Endodermal cell (in vitro differentiated cells): ENCODE measurements around the gene LRPAP1. TPM values are rescaled to one million over a fixed set of nuclear protein-coding genes. Genes with fewer than 3 reads are reported as not detected.
"Not testable (repeated sequence)": the region's sequence is repeated elsewhere in the genome, so short reads cannot be mapped to it uniquely, and the experiment has no call there.

Source experiments
- DNase-seq: peaks from one replicate; pipeline ENCODE4 v3.0.0-alpha.2; 2017
- H3K27ac ChIP-seq: 2 replicates; pipeline ENCODE4 v1.5.1; 2013; ENCODE audit warnings: mild to moderate bottlenecking, low read depth, low read length, moderate library complexity
- H3K27me3 ChIP-seq: 2 replicates; pipeline ENCODE4 v1.6.1; 2013; ENCODE audit warnings: mild to moderate bottlenecking, low read length, moderate library complexity; ENCODE audit not compliant: insufficient read depth, control insufficient read depth, poor library complexity, severe bottlenecking
- H3K36me3 ChIP-seq: 2 replicates; pipeline ENCODE4 v1.7.0; 2013; ENCODE audit warnings: mild to moderate bottlenecking, low read length, moderate library complexity; ENCODE audit not compliant: control insufficient read depth, insufficient read depth
- H3K4me1 ChIP-seq: one replicate; pipeline ENCODE4 v1.7.0; 2013; ENCODE audit warnings: low read length; ENCODE audit not compliant: control insufficient read depth, insufficient read depth
- H3K4me3 ChIP-seq: 2 replicates; pipeline ENCODE4 v1.5.1; 2013; ENCODE audit warnings: mild to moderate bottlenecking, low read length, moderate library complexity
- H3K9ac ChIP-seq: 2 replicates; pipeline ENCODE4 v1.6.1; 2013; ENCODE audit warnings: mild to moderate bottlenecking, low read length, moderate library complexity; ENCODE audit not compliant: poor library complexity, severe bottlenecking; ENCODE audit errors: extremely low read depth
- H3K9me3 ChIP-seq: 2 replicates; pipeline ENCODE4 v1.6.1; 2013; ENCODE audit warnings: mild to moderate bottlenecking, low read length, moderate library complexity; ENCODE audit not compliant: control insufficient read depth
- H3K27ac Mint-ChIP-seq: 2 replicates; pipeline ENCODE4 v1.8.0; 2020; ENCODE audit warnings: mixed read lengths
- H3K27me3 Mint-ChIP-seq: 2 replicates; pipeline ENCODE4 v1.8.0; 2021; ENCODE audit warnings: mild to moderate bottlenecking, mixed read lengths; ENCODE audit not compliant: insufficient read depth
- H3K36me3 Mint-ChIP-seq: 2 replicates; pipeline ENCODE4 v1.8.0; 2020; ENCODE audit warnings: low read depth, mixed read lengths
- H3K4me1 Mint-ChIP-seq: 2 replicates; pipeline ENCODE4 v1.8.0; 2020; ENCODE audit warnings: mixed read lengths
- H3K4me3 Mint-ChIP-seq: 2 replicates; pipeline ENCODE4 v1.8.0; 2020; ENCODE audit warnings: mild to moderate bottlenecking, moderate library complexity, mixed read lengths
- H3K9me3 Mint-ChIP-seq: 2 replicates; pipeline ENCODE4 v1.8.0; 2020; ENCODE audit warnings: mild to moderate bottlenecking, mixed read lengths
- WGBS, 2 experiments: methylation state at CpG; one replicate each; pipeline versions ENCODE4 v1.1.5 to v1.1.7; 2013; ENCODE audit warnings: missing lambda C conversion rate in 2 of 2, mixed read lengths in 1 of 2; ENCODE audit not compliant: insufficient coverage in 1 of 2, insufficient read length in 1 of 2; 5-methylcytosine and 5-hydroxymethylcytosine counted together
- total RNA-seq, 2 donors: library from RNA; stranded (reverse); fragmentation: NEBNext Ultra II Directional in 1 of 2; extraction: Animal tissue kit (Norgen Biotek cat#: 25700) in 1 of 2; gene quantifications; 2 replicates in 1 of 2; 3 replicates in 1 of 2; pipeline ENCODE4 v1.2.1, GENCODE V29; 2021

LRPAP1 gene
- total RNA-seq, 2 donors from 2014 or later, result 111 to 129 TPM

DNA sequence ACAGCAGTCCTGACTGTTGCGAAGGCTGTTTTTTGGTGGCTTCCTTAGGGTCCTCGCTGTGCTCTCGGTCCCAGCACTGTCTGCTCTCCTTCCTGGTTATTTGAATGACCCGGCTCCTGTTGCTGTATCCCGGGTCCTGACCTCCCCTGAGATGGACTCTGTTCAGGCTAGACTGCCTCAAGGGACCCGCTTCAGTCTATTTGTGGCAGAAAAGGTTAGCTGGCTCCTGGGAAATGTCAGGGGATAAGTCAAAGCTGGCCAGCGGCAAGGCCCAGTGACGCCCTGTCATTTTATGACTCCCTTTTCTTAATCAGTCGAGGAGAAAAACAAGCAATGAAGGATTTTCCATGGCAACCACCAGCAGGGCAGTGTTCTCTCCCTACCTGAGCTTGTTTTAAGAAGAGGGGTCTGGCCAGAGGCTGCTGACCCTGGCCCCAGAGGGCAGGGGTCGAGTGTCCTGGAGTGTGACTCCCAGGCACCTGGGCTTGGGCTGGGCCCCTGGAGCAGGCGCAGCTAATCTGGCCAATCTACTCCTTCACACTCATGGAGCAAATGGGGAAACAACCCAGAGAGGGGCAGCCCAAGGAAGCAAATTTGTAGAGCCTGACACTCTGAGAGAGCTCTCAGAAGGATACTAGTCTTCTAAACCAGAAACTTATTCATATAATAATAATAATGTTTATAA, 45.1 kb upstream of the LRPAP1 start:
- not testable (repeated sequence) for H3K9me3 ChIP-seq, H3K27ac ChIP-seq, H3K27ac Mint-ChIP-seq, H3K4me1 ChIP-seq, H3K27me3 ChIP-seq, H3K36me3 Mint-ChIP-seq, H3K4me3 ChIP-seq, H3K9ac ChIP-seq, H3K27me3 Mint-ChIP-seq, DNase-seq, H3K9me3 Mint-ChIP-seq, H3K36me3 ChIP-seq, H3K4me1 Mint-ChIP-seq, H3K4me3 Mint-ChIP-seq
- 80 to 87% methylated on average over 3 to 11 of the region's 11 CpGs for WGBS, 2 experiments

DNA sequence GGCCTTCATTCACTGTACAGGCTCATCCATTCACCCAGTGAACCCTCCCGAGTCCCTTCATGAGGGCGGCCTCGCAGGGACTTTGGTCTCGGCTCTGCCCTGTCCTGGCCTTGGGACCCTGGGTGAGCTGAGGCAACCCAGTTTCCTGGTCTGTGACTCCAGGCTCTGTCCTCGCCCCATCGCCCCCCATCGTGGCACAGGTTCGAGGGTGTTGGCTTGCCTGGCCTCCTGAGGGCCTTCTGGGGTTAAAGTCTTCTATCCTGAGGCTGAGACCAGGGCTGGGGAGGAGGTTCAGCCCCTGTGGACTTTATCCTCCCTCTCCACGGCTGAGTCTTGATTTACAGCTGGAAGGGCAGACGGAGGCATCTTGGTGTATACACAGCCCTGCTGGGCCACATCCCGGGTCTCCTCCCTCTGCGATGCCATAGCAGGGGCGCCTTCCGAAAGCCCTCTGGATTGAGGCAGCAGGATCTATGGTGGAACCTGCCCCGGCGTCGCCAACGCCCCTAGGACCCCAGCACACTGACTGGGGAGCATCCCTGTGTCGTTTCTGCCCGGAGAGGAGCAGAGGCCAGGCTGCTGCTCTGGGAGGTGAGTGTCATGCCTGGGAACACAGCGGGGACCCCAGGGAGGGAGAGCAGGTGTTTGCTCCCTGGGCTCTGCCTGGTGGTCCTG, 44.4 kb upstream of the LRPAP1 start:
- H3K4me3 Mint-ChIP-seq, H3K27me3 Mint-ChIP-seq, H3K27me3 ChIP-seq, H3K36me3 ChIP-seq, H3K27ac Mint-ChIP-seq, H3K4me3 ChIP-seq, H3K4me1 Mint-ChIP-seq, H3K36me3 Mint-ChIP-seq, H3K9me3 Mint-ChIP-seq, H3K27ac ChIP-seq, H3K9me3 ChIP-seq, H3K4me1 ChIP-seq, H3K9ac ChIP-seq, DNase-seq: not testable (repeated sequence)
- WGBS, 2 experiments, result 89 to 90% methylated on average over 4 to 21 of the region's 21 CpGs

DNA sequence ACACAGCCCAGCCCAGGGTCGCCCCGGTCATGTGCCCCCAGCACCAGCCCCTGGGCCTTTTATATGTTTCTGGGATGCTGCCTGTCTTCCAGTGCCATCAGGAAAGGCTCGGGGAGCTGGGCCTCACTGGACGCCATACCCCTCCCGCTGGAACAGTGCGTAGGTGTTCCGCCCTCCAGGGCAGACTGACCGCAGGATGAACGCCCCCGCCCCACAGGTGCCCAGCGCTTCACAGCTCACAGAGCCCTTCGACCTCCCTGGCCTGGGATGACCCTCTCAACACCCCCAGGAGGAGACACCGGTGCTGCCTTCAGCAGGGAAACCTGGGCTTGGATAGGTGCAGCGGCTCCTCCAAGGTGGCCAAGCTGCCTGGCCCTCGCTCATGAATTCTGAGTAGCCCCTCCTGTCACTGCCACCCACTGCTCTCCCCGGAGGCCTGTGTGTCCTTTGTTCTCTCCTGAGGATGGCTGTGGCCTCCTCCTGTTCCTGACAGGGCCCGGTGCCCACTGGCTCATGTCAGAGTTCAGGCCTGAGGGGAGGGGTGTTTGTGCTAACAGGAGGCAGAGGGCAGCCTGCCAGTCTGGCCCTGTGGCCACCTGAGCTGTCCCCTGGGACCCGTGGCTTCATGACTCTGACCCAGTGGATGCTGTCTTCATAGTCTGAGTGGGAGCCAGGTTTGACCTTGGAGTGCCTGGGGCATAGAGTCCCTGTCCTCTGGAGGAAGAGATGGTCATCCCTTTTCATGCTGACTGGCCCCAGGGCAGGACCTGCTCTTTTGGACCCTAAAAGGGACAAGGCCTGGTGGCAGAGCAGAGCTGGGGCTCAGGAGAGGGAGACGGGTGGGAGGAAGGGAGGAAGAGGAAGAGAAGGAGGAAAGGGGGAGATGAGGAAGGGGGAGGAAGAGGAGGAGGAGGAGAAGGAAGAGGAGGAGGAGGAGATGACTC, 43.5 kb upstream of the LRPAP1 start:
- H3K4me1 ChIP-seq, H3K27ac Mint-ChIP-seq, H3K9me3 ChIP-seq, DNase-seq, H3K9me3 Mint-ChIP-seq, H3K4me3 Mint-ChIP-seq, H3K4me1 Mint-ChIP-seq, H3K36me3 ChIP-seq, H3K27ac ChIP-seq, H3K9ac ChIP-seq, H3K27me3 Mint-ChIP-seq, H3K4me3 ChIP-seq, H3K36me3 Mint-ChIP-seq, H3K27me3 ChIP-seq: not testable (repeated sequence)
- WGBS, 2 experiments, result 87 to 90% methylated on average over 9 to 19 of the region's 19 CpGs

DNA sequence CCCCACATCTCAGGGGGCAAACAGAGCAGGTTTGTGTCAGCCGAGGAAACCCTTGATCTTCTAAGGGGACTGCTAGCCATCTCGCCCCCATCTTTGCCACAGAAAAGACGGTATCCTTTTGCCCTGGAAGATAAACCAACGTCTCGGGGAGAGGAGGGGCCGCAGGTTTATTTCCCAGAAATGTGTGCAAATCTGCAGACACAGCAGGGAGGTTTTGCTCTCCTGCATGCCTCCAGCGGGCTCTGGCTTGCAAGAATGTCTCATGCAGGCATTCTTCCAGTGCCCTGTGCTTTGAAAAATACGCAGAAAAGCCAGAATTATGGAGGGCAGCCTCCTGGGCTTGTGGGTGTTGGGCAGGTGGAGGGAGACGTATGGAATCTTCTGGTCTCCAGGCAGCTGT, 42.6 kb upstream of the LRPAP1 start:
- WGBS, 2 experiments, result 85 to 89% methylated on average over 3 to 9 of the region's 9 CpGs
- H3K27me3 ChIP-seq, H3K9me3 ChIP-seq, DNase-seq, H3K36me3 ChIP-seq, H3K4me1 ChIP-seq, H3K4me3 Mint-ChIP-seq, H3K36me3 Mint-ChIP-seq, H3K9ac ChIP-seq, H3K27ac Mint-ChIP-seq, H3K4me3 ChIP-seq, H3K9me3 Mint-ChIP-seq, H3K27me3 Mint-ChIP-seq, H3K27ac ChIP-seq, H3K4me1 Mint-ChIP-seq: not testable (repeated sequence)

DNA sequence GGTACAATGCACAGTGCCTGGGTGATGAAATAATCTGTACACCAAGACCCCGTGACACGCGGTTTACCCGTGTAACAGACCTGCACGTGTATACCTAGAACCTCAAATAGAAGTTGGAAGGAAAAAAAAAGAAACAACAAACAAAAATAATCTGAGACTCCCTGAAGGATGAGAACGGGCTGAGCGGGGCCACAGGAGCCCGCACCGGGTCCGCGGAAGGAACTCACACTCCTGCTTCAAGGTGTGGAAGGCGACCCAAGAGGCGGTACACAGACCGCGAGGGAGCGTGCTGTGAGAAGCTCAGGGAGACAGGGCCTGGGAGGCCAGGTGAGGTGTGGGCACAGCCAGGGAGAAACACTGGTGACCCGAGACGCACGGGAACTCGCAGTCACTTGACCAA, 42.1 kb upstream of the LRPAP1 start:
- not testable (repeated sequence) for H3K27me3 Mint-ChIP-seq

More for the DNA sequence above, 42.1 kb upstream of the LRPAP1 start:
- not testable (repeated sequence) for H3K9me3 ChIP-seq, H3K9ac ChIP-seq, H3K4me1 ChIP-seq, H3K36me3 Mint-ChIP-seq, H3K27me3 ChIP-seq, DNase-seq, H3K36me3 ChIP-seq, H3K4me3 ChIP-seq, H3K27ac ChIP-seq, H3K9me3 Mint-ChIP-seq, H3K4me3 Mint-ChIP-seq, H3K27ac Mint-ChIP-seq, H3K4me1 Mint-ChIP-seq
- 95% methylated on average over 16 to 20 of the region's 20 CpGs for WGBS, 2 experiments
